Measurements from ENCODE around the gene IFT88. TPM values are rescaled to one million over a fixed set of nuclear protein-coding genes. Genes with fewer than 3 reads are reported as not detected.

IFT88 gene
- total and polyA plus RNA-seq, 2 of the 4 experiments (the other 2 are of a cell fraction): 5.5 to 8.6 TPM

DNA sequence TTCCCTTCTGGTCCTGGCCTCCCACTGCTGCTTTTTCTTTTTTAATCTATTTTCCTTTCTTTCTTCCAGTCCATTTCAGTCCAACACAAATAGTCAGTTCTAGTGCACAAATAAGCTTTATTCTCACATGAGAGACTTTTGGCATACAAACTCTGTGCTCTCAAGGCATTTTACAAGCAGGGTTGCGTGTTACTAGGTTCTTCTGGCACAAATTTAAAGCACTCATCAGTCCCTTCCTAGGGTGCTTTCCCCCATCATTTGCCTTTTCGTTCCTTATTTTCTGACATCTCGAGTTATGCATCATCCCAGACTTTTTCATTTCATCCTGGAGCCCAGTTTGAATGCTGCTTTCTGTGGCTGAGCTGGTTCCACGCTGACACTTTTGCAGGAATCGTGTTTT lies 106.8 kb downstream of the IFT88 start:
- H4K8ac ChIP-seq (ENCODE audit: low read depth in 2 of 2, low read length in 2 of 2): no peak overlapping the region
- no peak overlapping the region for H3K14ac ChIP-seq (replicated peaks; ENCODE audit: low read depth, low read length)
- no peak overlapping the region for H4K91ac ChIP-seq (ENCODE audit: insufficient read depth, low read depth, low read length)
- TF ChIP-seq CEBPB (IDR thresholded peaks at IDR 0.05; ENCODE audit: low read depth, low read length) (no peak), MXI1 (IDR thresholded peaks at IDR 0.05; ENCODE audit: borderline replicate concordance, low read depth, low read length) (no peak), RFX5 (IDR thresholded peaks at IDR 0.05; ENCODE audit: low read depth, low read length) (no peak), SMC3 (IDR thresholded peaks at IDR 0.05; ENCODE audit: low read depth, low read length) (no peak), RCOR1 (IDR thresholded peaks at IDR 0.05; ENCODE audit: insufficient replicate concordance, low read length) (no peak), BHLHE40 (IDR thresholded peaks at IDR 0.05; ENCODE audit: low read depth, low read length) (no peak), FOS (IDR thresholded peaks at IDR 0.05; ENCODE audit: low read depth, low read length) (no peak), MAFK (IDR thresholded peaks at IDR 0.05; ENCODE audit: low read depth, low read length) (no peak), RAD21 (IDR thresholded peaks at IDR 0.05; ENCODE audit: low read length) (no peak), MAZ (IDR thresholded peaks at IDR 0.05; ENCODE audit: borderline replicate concordance, low read depth, low read length) (no peak)
- TF ChIP-seq, protein P1, sequence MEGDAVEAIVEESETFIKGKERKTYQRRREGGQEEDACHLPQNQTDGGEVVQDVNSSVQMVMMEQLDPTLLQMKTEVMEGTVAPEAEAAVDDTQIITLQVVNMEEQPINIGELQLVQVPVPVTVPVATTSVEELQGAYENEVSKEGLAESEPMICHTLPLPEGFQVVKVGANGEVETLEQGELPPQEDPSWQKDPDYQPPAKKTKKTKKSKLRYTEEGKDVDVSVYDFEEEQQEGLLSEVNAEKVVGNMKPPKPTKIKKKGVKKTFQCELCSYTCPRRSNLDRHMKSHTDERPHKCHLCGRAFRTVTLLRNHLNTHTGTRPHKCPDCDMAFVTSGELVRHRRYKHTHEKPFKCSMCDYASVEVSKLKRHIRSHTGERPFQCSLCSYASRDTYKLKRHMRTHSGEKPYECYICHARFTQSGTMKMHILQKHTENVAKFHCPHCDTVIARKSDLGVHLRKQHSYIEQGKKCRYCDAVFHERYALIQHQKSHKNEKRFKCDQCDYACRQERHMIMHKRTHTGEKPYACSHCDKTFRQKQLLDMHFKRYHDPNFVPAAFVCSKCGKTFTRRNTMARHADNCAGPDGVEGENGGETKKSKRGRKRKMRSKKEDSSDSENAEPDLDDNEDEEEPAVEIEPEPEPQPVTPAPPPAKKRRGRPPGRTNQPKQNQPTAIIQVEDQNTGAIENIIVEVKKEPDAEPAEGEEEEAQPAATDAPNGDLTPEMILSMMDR (conservative IDR thresholded peaks at IDR 0.05; ENCODE audit: low read depth, low read length): no peak
- TF ChIP-seq, protein P2, sequence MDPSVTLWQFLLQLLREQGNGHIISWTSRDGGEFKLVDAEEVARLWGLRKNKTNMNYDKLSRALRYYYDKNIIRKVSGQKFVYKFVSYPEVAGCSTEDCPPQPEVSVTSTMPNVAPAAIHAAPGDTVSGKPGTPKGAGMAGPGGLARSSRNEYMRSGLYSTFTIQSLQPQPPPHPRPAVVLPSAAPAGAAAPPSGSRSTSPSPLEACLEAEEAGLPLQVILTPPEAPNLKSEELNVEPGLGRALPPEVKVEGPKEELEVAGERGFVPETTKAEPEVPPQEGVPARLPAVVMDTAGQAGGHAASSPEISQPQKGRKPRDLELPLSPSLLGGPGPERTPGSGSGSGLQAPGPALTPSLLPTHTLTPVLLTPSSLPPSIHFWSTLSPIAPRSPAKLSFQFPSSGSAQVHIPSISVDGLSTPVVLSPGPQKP (IDR thresholded peaks at IDR 0.05; ENCODE audit: borderline replicate concordance, low read depth, low read length): no peak
- TF ChIP-seq, protein P3, sequence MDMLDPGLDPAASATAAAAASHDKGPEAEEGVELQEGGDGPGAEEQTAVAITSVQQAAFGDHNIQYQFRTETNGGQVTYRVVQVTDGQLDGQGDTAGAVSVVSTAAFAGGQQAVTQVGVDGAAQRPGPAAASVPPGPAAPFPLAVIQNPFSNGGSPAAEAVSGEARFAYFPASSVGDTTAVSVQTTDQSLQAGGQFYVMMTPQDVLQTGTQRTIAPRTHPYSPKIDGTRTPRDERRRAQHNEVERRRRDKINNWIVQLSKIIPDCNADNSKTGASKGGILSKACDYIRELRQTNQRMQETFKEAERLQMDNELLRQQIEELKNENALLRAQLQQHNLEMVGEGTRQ (IDR thresholded peaks at IDR 0.05; ENCODE audit: low read depth, low read length): no peak
- H2BK20ac ChIP-seq (ENCODE audit: low read depth, low read length): no peak overlapping the region
- ATAC-seq (ENCODE audit: low read depth) (no peak), DNase-seq (no peak)
- H3K4me1 ChIP-seq (ENCODE audit: control insufficient read depth, insufficient read depth, low read length): no peaks in the 10 kb centered on the region
- no peaks in the 10 kb centered on the region for H3K79me1 ChIP-seq (ENCODE audit: low read depth in 1 of 2, low read length in 2 of 2)
- H3K9ac ChIP-seq (ENCODE audit: low read depth, low read length): no peak overlapping the region
- no peak overlapping the region for H3K4me3 ChIP-seq (ENCODE audit: insufficient read depth, low read depth, low read length)
- no peak overlapping the region for H2BK5ac ChIP-seq (ENCODE audit: low read depth, low read length, poor library complexity, severe bottlenecking)
- no peaks in the 10 kb centered on the region for H3K27me3 ChIP-seq (ENCODE audit: control insufficient read depth, insufficient read depth, low read length)
- no peak overlapping the region for H2AK5ac ChIP-seq (ENCODE audit: low read depth, low read length)
- H4K5ac ChIP-seq (ENCODE audit: low read depth, low read length): no peak overlapping the region
- BruUV-seq (replicated peaks): no TSS peak
- H3K9me3 ChIP-seq (ENCODE audit: control insufficient read depth, insufficient read depth, low read length): no peaks in the 10 kb centered on the region
- no peak overlapping the region for H3K18ac ChIP-seq (ENCODE audit: low read depth, low read length)
- ChIA-PET CTCF (no interaction called here), POLR2A (ENCODE audit: unreplicated experiment) (no interaction called here)
- no peak overlapping the region for H3K4me2 ChIP-seq (ENCODE audit: low read depth, low read length)
- no peak overlapping the region for H3K27ac ChIP-seq (ENCODE audit: insufficient read depth, low read length)
- H2AK9ac ChIP-seq (replicated peaks; ENCODE audit: low read depth, low read length, poor library complexity): no peak overlapping the region
- in situ Hi-C loops (cut with MboI; ENCODE audit: low sequenced_read_pairs) (no loop called here), intact Hi-C loops (cut with micrococcal nuclease) (no loop called here), dilution Hi-C loops (cut with HindIII; ENCODE audit: low sequenced_read_pairs, unreplicated experiment) (no loop called here)
- H2BK120ac ChIP-seq (ENCODE audit: low read depth, low read length): no peak overlapping the region
- no peak overlapping the region for H3K23ac ChIP-seq (ENCODE audit: low read depth, low read length)
- H2BK15ac ChIP-seq (ENCODE audit: low read depth, low read length): no peak overlapping the region
- H3K36me3 ChIP-seq (ENCODE audit: control insufficient read depth, insufficient read depth, low read length): peaks cover 3% of the 10 kb centered on the region; the same call in 1 of the 2 replicates
- H4K20me1 ChIP-seq (ENCODE audit: insufficient read depth, low read length): no peaks in the 10 kb centered on the region
- H2AFZ ChIP-seq (replicated peaks; ENCODE audit: low read length, poor library complexity): no peak overlapping the region
- H3K56ac ChIP-seq (ENCODE audit: extremely low read depth, insufficient read depth, low read length): no peak overlapping the region
- peaks cover 3% of the 10 kb centered on the region; the same call in 1 of the 2 replicates for H3K9me1 ChIP-seq (ENCODE audit: insufficient read depth, low read length)
- H3K4ac ChIP-seq (ENCODE audit: low read depth, low read length): no peak overlapping the region
- WGBS, 2 experiments (ENCODE audit: extremely low coverage in 2 of 2, insufficient read length in 1 of 2): 100% methylated on average over 1 of the region's 5 CpGs; no CpG with 5 or more reads in 1 of the 2 experiments

All from IMR-90 (cell line).